ENCODE measurements around the gene ATP2B2.

ATP2B2 gene

GRCh38 chr3:10518506-10519150, 13.2 kb upstream of the ATP2B2 start:
- peak; percentile 60 for DNase-seq (ENCODE audit: low spot score)
- Histone ChIP-seq H3K27ac (no peak overlapping the region), H3K4me3 (no peak overlapping the region)
- no peak for TF ChIP-seq CTCF (IDR thresholded peaks at IDR 0.05)

- TF ChIP-seq CTCF (IDR thresholded peaks at IDR 0.05): no peak
- no peak overlapping the region for H3K27ac ChIP-seq
- no peak overlapping the region for H3K4me3 ChIP-seq
- DNase-seq (ENCODE audit: low spot score): peak; percentile 43
These were observed 12.2 kb upstream of the ATP2B2 start for GRCh38 chr3:10517627-10518026.

GRCh38 chr3:10516544-10517452, 11.4 kb upstream of the ATP2B2 start:
- Histone ChIP-seq H3K27ac (no peak overlapping the region), H3K4me3 (no peak overlapping the region)
- no peak for DNase-seq (ENCODE audit: low spot score)
- TF ChIP-seq CTCF (IDR thresholded peaks at IDR 0.05): no peak

- no peak overlapping the region for H3K4me3 ChIP-seq
- TF ChIP-seq CTCF (IDR thresholded peaks at IDR 0.05): no peak
- no peak overlapping the region for H3K27ac ChIP-seq
- no peak for DNase-seq (ENCODE audit: low spot score)
These were observed 10.6 kb upstream of the ATP2B2 start for GRCh38 chr3:10515884-10516495.

GRCh38 chr3:10515396-10515795, 10.0 kb upstream of the ATP2B2 start:
- Histone ChIP-seq H3K4me3 (no peak overlapping the region), H3K27ac (no peak overlapping the region)
- no peak for DNase-seq (ENCODE audit: low spot score)
- no peak for TF ChIP-seq CTCF (IDR thresholded peaks at IDR 0.05)

GRCh38 chr3:10514407-10515069, 9.2 kb upstream of the ATP2B2 start:
- no peak overlapping the region for H3K27ac ChIP-seq
- no peak overlapping the region for H3K4me3 ChIP-seq
- no peak for DNase-seq (ENCODE audit: low spot score)
- TF ChIP-seq CTCF (IDR thresholded peaks at IDR 0.05): no peak

Measured in coronary artery (tissue), 2 donors.